HEK293T (cell line): Measurements from ENCODE around the gene ZNF91.

Experiments
- ELF4 ChIP-seq: fragments of 450-650 bp; IDR thresholded peaks from 2 replicates; pipeline ENCODE4 v1.6.1; 2017; ENCODE audit warnings: antibody characterized with exemption
- FOXA1 ChIP-seq: fragments of 450-650 bp; IDR thresholded peaks from 2 replicates; pipeline ENCODE4 v1.6.1; 2016; ENCODE audit warnings: mild to moderate bottlenecking
- FOXK2 ChIP-seq: fragments of 450-650 bp; IDR thresholded peaks from 2 replicates; pipeline ENCODE4 v1.6.1; 2016; ENCODE audit warnings: mild to moderate bottlenecking
- FOXM1 ChIP-seq: fragments of 450-650 bp; IDR thresholded peaks from 2 replicates; pipeline ENCODE4 v1.6.1; 2017; ENCODE audit warnings: mild to moderate bottlenecking, borderline replicate concordance
- L3MBTL2 ChIP-seq: fragments of 450-650 bp; conservative IDR thresholded peaks from 2 replicates; pipeline ENCODE4 v1.6.1; 2016; ENCODE audit warnings: mild to moderate bottlenecking
- LEF1 ChIP-seq: fragments of 450-650 bp; IDR thresholded peaks from 2 replicates; pipeline ENCODE4 v1.6.1; 2017; ENCODE audit warnings: mild to moderate bottlenecking, borderline replicate concordance
- SP1 ChIP-seq: fragments of 450-650 bp; IDR thresholded peaks from 2 replicates; pipeline ENCODE4 v1.6.1; 2017
- ZNF384 ChIP-seq: fragments of 450-650 bp; IDR thresholded peaks from 2 replicates; pipeline ENCODE4 v1.6.1; 2016

DNA sequence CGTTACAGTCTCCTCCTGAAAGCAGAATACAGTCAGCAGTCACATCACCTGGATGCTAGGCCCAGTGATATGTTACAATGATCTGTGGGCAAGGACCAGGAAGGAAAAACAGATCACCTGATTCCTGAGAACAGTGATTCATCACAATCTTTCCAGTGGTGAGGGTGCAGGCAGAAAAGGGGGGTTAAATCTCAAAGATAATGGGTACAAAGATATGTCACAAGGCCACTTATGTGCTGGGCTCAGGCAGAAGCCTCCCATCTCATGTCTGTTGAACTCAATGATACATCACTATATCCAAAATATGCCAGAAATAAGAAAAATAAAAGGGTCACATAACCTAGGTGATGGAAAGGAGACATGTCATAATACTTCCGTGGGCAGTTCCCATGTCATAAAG, 10.8 kb upstream of the ZNF91 start:
- no peak for TF ChIP-seq SP1
- TF ChIP-seq ZNF384, result no peak
- no peak for TF ChIP-seq FOXM1
- TF ChIP-seq FOXA1, result no peak
- no peak for TF ChIP-seq LEF1
- no peak for TF ChIP-seq ELF4
- TF ChIP-seq L3MBTL2, result no peak
- no peak for TF ChIP-seq FOXK2
